ENCODE results near the gene LRRN2. TPM values are rescaled to one million over a fixed set of nuclear protein-coding genes. Genes with fewer than 3 reads are reported as not detected.

Gene LRRN2
- total RNA-seq, 4 donors from 2014 or later = 2.0 to 8.6 (median 3.9) TPM

- no peak overlapping the region for H3K4me3 ChIP-seq (replicated peaks in 1 of 3)
- intact Hi-C loops (cut with DNase I) = no loop called here
- H3K9me3 ChIP-seq = no peaks in the 10 kb centered on the region
- no peak for DNase-seq
- H3K36me3 ChIP-seq = no peaks in the 10 kb centered on the region
- peaks cover 0 to 16% of the 10 kb centered on the region in 2 donors for H3K4me1 ChIP-seq
- no peaks in the 10 kb centered on the region for H3K27me3 ChIP-seq
- WGBS, 2 donors = 100% methylated on average over 2 of the region's 2 CpGs; no CpG with 5 or more reads in 1 of the 2 donors
- TF ChIP-seq POLR2A (IDR thresholded peaks at IDR 0.05) = no peak
- TF ChIP-seq, protein P1, sequence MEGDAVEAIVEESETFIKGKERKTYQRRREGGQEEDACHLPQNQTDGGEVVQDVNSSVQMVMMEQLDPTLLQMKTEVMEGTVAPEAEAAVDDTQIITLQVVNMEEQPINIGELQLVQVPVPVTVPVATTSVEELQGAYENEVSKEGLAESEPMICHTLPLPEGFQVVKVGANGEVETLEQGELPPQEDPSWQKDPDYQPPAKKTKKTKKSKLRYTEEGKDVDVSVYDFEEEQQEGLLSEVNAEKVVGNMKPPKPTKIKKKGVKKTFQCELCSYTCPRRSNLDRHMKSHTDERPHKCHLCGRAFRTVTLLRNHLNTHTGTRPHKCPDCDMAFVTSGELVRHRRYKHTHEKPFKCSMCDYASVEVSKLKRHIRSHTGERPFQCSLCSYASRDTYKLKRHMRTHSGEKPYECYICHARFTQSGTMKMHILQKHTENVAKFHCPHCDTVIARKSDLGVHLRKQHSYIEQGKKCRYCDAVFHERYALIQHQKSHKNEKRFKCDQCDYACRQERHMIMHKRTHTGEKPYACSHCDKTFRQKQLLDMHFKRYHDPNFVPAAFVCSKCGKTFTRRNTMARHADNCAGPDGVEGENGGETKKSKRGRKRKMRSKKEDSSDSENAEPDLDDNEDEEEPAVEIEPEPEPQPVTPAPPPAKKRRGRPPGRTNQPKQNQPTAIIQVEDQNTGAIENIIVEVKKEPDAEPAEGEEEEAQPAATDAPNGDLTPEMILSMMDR (IDR thresholded peaks at IDR 0.05) = no peak
- H3K27ac ChIP-seq = no peak overlapping the region
These were observed 3.2 kb upstream of the LRRN2 start for GRCh38 chr1:204688776-204689175.

GRCh38 chr1:204688007-204688406, 2.5 kb upstream of the LRRN2 start:
- no peak for DNase-seq
- no peaks in the 10 kb centered on the region for H3K9me3 ChIP-seq
- H3K4me1 ChIP-seq = peaks cover 0 to 16% of the 10 kb centered on the region in 2 donors
- H3K27ac ChIP-seq = no peak overlapping the region
- intact Hi-C loops (cut with DNase I) = no loop called here
- no peaks in the 10 kb centered on the region for H3K36me3 ChIP-seq
- no peak for TF ChIP-seq POLR2A (IDR thresholded peaks at IDR 0.05)
- TF ChIP-seq, protein P1 (IDR thresholded peaks at IDR 0.05) = no peak
- WGBS, 2 donors = 93 to 98% methylated on average over 2 of the region's 2 CpGs
- no peak overlapping the region for H3K4me3 ChIP-seq (replicated peaks in 1 of 3)
- no peaks in the 10 kb centered on the region for H3K27me3 ChIP-seq

- no peak overlapping the region for H3K27ac ChIP-seq
- peaks cover 0 to 16% of the 10 kb centered on the region in 2 donors for H3K4me1 ChIP-seq
- 0 to 3% methylated on average over 16 to 22 of the region's 42 CpGs for WGBS, 2 donors
- intact Hi-C loops (cut with DNase I) = no loop called here
- H3K36me3 ChIP-seq = no peaks in the 10 kb centered on the region
- peak overlapping the region in 2 of 3 donors; percentile 24 to 56 for H3K4me3 ChIP-seq (replicated peaks in 1 of 3)
- DNase-seq = peak; percentile 43 to 54
- H3K9me3 ChIP-seq = no peaks in the 10 kb centered on the region
- no peaks in the 10 kb centered on the region for H3K27me3 ChIP-seq
- no peak for TF ChIP-seq POLR2A (IDR thresholded peaks at IDR 0.05)
- TF ChIP-seq, protein P1 (IDR thresholded peaks at IDR 0.05) = no peak
These were observed 835 bp downstream of the LRRN2 start for GRCh38 chr1:204684571-204685235.

GRCh38 chr1:204684206-204684570, 1.4 kb downstream of the LRRN2 start:
- Histone ChIP-seq H3K27me3 (no peaks in the 10 kb centered on the region), H3K9me3 (no peaks in the 10 kb centered on the region), H3K4me1 (peaks cover 0 to 16% of the 10 kb centered on the region in 2 donors), H3K27ac (no peak overlapping the region), H3K4me3 (replicated peaks in 1 of 3) (peak overlapping the region in 1 of 3 donors; percentile 56), H3K36me3 (no peaks in the 10 kb centered on the region)
- intact Hi-C loops (cut with DNase I) = no loop called here
- DNase-seq = no peak
- 7 to 16% methylated on average over 3 to 5 of the region's 14 CpGs for WGBS, 2 donors
- TF ChIP-seq POLR2A (IDR thresholded peaks at IDR 0.05) = no peak
- TF ChIP-seq, protein P1 (IDR thresholded peaks at IDR 0.05) = no peak
